Measurements from ENCODE around the gene ZFAND3.

Gene ZFAND3

GRCh38 chr6:37798436-37799262 lies 20.9 kb upstream of the ZFAND3 start:
- TF ChIP-seq CTCF (conservative IDR thresholded peaks at IDR 0.05; ENCODE audit: control insufficient read depth, insufficient read depth, low read depth, low read length): no peak

GRCh38 chr6:37799263-37799644 lies 20.3 kb upstream of the ZFAND3 start:
- no peak for DNase-seq (ENCODE audit: low read depth)
- no peak for TF ChIP-seq CTCF (conservative IDR thresholded peaks at IDR 0.05; ENCODE audit: control insufficient read depth, insufficient read depth, low read depth, low read length)
- no peak overlapping the region for H3K4me3 ChIP-seq (ENCODE audit: control insufficient read depth, low read depth, low read length)

More at GRCh38 chr6:37798436-37799262, 20.9 kb upstream of the ZFAND3 start:
- DNase-seq (ENCODE audit: low read depth): no peak
- no peak overlapping the region for H3K4me3 ChIP-seq (ENCODE audit: control insufficient read depth, low read depth, low read length)

GRCh38 chr6:37800703-37801604 lies 18.6 kb upstream of the ZFAND3 start:
- H3K4me3 ChIP-seq (ENCODE audit: control insufficient read depth, low read depth, low read length): no peak overlapping the region
- TF ChIP-seq CTCF (conservative IDR thresholded peaks at IDR 0.05; ENCODE audit: control insufficient read depth, insufficient read depth, low read depth, low read length): no peak
- DNase-seq (ENCODE audit: low read depth): no peak

GRCh38 chr6:37801605-37801940 lies 18.0 kb upstream of the ZFAND3 start:
- no peak for DNase-seq (ENCODE audit: low read depth)
- no peak overlapping the region for H3K4me3 ChIP-seq (ENCODE audit: control insufficient read depth, low read depth, low read length)
- TF ChIP-seq CTCF (conservative IDR thresholded peaks at IDR 0.05; ENCODE audit: control insufficient read depth, insufficient read depth, low read depth, low read length): no peak

- no peak for DNase-seq (ENCODE audit: low read depth)
- no peak overlapping the region for H3K4me3 ChIP-seq (ENCODE audit: control insufficient read depth, low read depth, low read length)
- TF ChIP-seq CTCF (conservative IDR thresholded peaks at IDR 0.05; ENCODE audit: control insufficient read depth, insufficient read depth, low read depth, low read length): no peak
Measured at GRCh38 chr6:37802810-37803209, 16.7 kb upstream of the ZFAND3 start.

GRCh38 chr6:37804586-37804985 lies 14.9 kb upstream of the ZFAND3 start:
- H3K4me3 ChIP-seq (ENCODE audit: control insufficient read depth, low read depth, low read length): no peak overlapping the region
- TF ChIP-seq CTCF (conservative IDR thresholded peaks at IDR 0.05; ENCODE audit: control insufficient read depth, insufficient read depth, low read depth, low read length): no peak
- DNase-seq (ENCODE audit: low read depth): peak; percentile 72
